ENCODE results near the gene TGFBR1.

The TGFBR1 gene

DNA sequence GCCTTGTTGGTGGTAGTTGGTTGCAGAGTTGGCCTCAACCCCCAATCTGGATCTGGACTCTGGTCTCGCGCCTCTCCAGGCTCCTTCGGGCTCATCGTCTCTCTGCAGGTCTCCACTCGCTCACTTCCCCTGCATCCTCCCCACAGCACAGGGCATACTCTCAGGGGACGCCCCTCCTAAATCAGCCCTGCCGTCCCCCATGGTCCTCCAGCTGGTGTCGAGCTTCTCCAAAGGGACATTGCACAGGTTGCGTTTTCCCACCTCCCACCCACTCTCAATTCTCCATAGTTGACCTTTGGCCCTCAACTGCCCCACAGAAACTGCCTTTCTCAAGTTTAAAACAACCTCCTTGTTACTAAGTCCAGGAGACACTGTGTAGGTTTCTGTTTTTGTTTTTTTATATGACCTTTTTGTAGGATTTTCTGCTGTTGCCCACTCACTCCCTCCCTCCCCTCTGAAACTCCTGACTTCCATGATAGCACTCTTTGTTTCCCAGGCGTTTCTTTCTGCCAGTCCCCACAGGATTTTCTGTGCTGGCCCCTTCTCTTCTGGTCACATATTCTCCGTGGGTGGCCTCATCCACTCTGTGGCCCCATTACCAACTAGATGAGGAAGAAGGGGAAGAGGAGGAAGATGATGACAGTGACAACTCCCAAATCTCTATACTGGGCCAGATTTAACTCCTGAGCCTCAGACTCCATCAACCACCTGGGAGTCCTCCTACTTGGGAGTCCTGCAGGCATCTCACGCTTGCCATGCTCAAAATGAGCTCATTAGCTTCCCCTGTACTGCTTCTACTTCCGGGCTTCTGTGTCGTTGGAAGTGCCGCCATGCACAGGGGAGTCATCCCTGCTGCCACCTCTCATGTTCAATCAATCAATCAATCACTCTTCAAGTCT is 66.6 kb downstream of the TGFBR1 start:
- DNase-seq (ENCODE audit: low spot score): no peak

DNA sequence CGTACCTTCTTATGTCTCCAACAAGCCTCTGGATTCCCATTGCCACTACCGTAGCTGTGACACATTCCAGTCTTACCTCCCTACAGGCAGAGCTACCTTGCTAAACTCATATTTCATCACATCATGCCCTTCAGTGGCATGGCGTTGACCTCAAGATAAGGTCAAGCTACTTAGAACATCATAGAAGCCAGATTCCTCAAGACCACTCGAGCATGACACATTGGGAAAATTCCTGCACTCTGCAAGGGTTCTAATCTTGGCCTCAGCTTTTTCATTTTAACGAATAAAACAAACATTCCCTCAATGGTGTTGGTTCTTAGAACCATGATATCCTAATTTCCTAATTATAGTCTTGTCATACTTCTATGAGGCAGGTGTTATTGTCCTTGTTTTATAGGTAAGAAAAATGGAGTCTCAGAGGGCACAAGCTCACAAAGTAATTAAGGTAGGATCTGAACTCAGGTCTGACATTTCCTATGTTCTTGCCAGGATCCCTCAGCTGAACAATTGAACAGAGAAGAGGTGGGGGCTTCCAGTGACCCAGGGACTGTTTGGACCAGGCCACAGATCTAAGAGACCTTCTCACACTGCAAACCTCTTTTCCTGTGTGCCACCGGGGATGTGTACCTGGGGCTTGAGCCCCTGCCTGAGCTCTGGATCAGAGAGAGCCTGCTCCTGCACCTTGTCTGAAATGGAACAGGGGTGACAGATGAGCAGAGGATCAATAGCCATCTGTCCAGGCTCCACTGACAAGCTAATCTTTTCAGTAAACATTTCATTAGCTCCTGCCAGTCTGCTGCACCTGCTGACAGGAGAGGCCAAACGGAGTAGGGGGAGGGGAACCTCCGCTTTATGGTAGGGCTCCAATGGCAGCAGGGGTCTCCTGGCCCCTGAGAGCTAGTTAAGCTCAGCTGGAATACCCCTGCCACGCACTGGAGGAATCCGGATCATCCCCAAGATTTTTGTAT is 67.5 kb downstream of the TGFBR1 start:
- no peak for DNase-seq (ENCODE audit: low spot score)

DNA sequence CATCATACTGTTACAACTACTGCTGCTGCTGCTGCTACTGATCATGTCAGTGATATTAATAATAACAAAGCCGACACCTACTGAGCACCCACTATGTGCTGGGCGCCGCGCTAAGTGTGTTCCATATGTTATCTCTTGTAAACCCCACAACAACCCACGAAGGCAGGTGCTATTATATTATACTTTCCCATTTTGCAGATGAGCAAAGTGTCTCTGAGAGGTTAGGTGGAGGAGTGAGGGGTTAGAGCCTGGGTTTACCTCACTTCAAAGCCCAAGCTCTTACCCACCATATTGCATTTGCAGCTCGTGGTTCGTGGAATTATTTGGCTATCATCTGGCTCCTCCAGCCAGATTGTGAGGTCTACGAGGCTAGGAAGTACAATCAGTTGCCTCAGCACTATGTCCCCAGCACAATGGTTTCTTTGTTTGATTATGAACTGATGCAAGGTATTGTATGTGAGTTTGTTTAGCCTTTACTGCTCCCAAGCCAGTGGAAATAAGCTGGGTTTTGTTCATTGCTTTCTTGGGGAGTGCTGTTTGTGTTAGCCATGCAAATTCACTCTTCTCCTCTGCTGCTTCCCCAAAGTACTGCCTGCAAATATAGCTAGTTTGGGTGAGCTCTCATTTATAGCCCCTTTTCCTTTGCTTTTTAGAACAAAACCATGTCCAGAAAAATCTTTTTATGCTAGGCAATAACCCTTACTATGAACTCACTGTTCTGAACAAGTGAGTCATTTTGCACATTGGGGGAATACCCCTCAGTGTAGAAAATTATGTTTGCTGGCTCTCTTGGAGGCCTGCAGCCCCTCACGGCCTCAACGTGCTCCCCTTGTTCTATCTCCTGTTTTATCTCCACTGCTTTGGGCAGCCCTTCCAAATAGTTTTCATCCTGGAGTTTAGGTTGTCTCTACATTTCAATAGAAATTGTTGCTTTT is 68.9 kb downstream of the TGFBR1 start:
- no peak for DNase-seq (ENCODE audit: low spot score)

DNA sequence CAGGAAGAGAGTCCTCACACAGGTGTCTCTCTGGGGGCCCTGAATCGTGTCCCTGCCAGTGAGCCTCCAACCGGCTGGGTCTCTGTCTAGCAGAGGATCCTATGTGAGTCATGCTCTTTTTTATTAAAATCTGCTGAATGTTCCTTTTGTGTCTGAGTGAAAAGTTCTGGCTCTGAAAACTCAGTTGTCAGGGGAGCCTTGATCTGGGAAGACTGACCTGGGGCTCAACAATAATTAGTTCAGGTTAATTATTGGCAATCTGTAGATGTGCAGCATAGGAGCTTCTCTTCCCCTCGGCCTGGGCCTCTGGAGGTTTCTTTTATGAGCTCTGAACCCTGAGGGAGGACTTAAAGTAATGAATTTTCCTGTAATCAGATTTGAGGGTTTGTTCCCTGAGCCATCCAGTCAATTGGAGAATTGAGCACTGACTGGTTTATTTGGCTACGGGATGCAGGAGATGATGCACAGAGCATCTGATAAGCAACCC is 71.7 kb downstream of the TGFBR1 start:
- no peak for DNase-seq (ENCODE audit: low spot score)

DNA sequence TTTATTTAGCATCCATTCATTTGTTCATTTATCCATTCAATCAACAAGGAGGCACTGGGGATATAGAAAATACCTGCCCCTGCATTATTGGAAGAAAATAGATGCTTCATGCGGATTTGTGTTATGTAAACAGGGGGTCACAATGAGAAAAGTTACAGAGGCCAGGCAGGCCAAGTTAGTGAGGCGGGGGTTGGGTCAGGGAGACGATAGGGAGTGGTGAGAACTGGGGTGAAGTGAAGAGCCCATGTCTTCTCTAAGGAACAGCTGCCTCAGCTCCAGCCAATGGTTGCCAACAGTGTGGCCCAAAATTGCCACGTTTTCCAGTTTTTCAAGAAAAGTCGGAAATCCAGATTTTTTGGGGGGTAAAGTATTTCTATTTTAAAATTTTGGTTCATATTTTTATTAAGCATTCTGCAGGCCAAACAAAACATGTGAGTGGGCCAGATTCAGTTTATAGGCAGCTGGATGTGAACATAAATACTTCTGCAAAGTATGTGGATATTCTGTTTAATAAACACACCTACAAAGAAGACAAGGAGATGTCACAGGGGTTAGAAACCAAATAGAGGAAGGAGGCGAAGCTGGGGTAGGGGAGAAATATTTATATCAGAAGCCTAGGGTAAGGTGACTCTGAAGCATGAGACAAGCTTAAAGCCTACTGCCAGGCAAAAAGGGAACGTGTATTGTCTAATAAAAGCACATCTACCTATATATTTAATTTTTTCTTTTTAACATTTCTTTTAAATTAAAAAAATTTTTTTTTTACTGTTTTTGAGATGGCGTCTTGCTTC is 72.9 kb downstream of the TGFBR1 start:
- DNase-seq (ENCODE audit: low spot score): no peak

DNA sequence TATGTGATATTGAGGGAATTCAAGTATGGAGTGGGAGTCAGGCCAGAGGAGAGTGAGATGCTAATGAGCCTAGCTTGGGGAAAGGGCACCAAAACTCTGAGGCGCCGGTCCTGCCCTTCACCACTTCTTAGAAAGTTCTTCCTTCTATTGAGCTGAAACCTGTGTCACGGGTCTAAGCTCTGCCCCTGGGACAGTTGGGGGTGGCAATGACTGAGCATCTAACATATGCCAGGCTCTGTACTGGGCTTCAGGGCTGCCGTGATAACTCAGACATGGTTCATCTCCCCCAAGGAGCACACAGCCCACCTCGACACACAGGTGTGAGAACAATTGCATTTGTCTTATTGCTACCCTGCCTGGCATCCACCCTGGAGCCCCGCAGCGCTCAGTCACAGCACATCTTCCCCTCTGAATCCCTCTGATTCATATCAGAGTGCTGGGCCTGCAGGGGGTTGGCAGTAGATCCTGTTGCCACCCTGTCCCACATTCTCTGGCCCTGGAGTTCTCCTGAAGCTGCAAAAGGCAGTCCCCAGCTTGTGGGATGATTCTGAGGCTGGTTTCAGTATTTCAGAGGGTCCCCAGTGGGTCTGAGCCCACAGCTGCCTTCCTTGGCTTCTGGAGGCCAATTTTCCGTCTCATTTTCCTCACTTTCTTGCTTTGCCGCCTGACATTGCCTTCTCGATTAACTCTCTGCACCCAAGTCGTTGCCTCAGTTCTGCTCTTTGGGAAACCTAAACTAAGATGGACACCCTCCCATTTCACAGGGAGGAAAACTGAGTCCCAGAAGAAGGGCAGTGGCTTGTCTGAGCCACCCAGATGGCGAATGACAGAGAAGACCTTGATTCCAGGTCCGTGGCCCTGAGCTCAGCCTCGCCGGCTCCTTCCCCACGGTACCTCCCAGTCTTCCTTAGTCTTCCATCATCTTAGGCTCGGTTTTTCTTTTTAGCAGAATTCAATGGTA is 74.3 kb downstream of the TGFBR1 start:
- DNase-seq (ENCODE audit: low spot score): no peak

DNA sequence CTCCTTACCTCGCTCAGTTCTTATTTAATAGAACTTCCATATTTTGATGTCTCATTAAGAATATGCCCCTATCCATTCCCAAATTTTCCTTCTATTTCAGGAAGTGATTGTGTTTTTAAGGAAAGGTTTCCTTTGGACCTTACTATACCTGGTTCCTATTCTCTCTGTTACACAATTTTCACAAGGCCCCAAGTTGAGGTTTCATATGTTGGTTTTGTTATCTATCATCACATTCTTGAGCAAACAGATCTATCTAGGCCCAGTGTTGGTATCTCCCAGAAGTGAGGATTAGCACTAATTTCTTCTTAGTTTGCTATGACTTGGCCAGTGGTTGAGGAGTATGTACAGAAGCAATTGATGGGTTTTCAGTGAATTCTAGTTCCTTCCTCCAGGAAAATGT is 75.3 kb downstream of the TGFBR1 start:
- no peak for DNase-seq (ENCODE audit: low spot score)

DNA sequence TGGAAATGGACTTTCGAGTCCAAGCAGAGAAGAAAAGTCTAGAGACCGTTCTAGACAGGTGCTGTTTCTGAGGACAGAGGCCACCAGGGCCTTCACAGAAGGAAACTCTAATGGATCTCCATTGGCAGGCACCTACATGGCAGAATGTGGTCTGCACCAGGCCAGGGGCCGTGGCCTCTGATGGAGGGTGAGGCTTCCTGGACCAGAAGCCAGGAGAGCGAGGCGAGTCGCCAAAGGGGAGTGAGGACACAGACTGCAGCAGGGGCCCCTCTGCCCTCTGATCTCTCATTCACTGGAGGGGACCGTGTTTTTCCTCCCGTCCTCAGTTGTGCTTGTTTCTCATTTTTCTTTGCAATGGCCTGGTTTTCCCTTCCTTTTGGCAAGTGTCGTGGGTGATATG is 75.7 kb downstream of the TGFBR1 start:
- no peak for DNase-seq (ENCODE audit: low spot score)

DNA sequence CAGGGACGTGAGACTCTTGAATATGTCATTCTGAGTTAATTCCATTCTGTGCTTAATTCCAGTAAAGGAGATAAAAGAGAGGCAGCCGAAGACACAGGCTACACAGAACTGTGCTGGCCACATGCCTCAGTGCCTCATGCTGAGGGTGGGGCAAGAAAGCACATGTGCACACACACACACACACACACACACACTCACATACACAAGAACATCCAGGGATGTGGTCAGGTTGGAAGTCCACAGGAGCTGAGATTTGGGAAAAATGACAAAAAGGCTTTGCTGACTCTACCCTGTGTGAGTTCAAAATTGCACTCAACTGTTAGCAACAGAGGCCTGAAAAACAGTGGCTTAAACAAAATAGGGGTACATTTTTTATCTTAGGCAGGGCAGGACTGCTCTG is 76.3 kb downstream of the TGFBR1 start:
- no peak for DNase-seq (ENCODE audit: low spot score)

DNA sequence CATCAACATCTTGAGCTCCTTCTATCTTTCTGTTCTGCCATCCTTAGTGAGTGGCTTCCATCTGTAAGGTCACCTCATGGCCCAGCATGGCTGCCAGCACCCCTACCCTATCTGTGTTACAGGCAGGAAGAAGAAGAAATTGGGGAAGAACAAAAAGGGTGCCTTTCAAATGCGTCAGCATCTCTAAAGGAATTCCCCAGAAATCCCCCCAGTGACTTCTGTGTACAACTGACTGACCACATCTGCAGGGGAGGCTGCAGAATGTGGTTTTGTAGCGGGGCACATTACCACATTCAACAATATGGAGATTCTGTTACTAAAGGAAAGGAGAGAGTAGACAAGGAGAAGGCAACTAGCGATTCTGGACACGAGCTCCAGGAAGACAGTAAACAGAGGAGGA is 76.7 kb downstream of the TGFBR1 start:
- no peak for DNase-seq (ENCODE audit: low spot score)

DNA sequence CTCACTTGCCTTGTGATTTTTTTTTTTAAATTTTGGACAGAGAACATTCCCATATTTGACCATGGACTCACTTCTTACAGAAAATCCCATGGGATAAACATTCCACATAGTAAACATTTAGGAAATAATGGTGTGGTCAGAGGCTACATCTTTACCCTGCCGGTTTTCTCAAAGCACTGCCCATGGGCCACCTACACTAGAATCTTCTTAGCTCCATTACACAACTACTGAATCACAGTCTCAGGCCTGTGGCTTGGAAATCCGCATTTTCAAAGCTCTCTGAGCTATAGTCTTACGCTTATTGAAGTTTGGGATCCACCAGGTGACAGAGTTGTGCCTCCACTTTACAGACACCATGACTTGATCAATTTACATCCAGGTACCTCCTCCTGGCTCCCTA is 77.4 kb downstream of the TGFBR1 start:
- DNase-seq (ENCODE audit: low spot score): no peak

DNA sequence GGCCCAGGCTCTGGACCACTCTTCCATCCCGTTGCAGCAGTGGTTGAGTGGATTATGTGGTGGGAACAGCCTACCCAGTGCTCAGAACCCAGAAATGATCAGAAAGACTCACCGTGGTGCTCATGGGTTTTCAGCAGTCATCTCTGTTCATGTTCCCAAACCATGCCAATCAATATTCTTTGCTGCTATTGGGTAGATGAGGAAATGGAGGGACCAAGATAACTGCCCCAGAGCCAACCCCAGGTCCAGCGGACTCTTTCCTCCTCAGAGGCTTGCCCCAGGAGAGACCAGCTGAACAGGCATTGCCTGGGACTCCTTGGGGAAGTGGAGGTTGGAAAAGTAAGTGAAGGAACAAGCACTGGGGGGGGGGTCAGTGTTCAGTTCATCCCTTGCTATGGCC is 78.7 kb downstream of the TGFBR1 start:
- DNase-seq (ENCODE audit: low spot score): no peak

DNA sequence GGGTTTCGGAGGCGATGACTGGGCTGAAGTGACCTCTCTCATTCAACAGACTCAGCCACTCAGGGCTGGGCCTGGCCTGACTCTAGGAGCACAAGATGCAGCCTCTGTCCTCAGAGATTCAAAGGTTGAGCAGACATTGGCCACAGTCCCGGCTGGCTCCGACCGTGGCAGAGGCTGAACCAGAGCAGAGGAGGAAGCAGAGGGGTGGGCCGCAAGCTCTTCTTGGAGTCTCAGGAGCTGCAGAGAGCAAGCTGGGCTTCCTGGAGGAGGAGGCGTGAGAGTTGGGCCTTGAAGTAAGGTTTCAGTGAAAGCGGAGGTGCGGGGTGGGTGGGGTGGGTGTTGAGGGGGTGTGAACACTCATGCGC is 79.2 kb downstream of the TGFBR1 start:
- DNase-seq (ENCODE audit: low spot score): no peak

DNA sequence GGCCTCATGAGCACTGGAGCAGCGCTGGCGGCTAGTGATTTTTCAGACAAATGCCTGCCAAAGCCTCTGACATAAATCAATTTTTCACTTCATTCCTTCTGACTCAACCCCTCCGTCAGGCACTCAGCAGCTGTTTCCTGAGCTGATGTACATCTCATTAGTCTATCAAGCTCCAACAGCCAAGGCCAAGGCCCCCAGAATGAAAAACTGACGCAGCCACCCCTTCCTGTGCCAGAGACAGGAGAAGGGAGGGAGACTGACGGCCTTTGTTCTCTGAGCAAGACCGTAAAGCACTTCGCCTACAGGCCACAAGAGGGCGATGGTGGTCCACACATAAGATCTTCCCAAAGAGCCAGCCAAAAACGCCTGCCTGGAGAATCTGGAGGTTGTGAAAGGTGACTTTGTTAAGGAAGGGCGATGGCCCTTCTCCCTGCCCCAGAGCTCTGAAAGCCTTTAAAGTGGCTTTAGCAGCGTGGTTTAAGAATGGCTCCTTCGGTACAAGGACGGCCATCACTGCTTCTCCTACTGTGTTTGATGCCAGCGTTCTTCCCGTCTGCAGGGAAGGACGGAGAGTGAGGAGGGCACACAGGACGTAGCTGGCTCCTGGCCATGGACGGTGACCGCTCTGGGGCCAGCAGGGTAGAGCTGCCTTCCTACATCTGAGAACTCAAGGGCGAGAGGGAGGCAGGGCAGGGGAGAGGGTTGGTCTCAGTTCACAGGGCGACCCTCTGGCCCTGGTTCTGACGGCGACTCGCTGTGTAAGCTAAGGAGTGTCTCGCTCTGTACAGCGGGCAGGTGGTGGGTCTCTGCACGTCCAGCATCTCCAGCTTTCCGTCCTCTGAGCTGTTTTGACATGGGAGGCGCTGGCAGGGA is 79.8 kb downstream of the TGFBR1 start:
- DNase-seq (ENCODE audit: low spot score): peak; percentile 97

DNA sequence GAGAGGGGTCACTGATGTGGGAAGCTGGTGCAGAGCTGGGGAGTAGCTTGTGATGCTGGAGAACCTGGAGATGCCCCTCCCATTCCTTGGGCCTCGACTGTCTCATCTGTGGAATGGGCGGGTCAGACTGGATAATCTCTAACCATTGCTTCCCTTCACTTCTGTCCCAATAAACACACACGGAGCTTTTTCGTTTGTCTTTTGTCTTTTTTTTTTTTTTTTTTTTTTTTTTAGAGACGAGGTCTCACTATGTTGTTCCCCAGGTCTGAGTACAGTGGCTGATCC is 80.4 kb downstream of the TGFBR1 start:
- DNase-seq (ENCODE audit: low spot score): no peak

DNA sequence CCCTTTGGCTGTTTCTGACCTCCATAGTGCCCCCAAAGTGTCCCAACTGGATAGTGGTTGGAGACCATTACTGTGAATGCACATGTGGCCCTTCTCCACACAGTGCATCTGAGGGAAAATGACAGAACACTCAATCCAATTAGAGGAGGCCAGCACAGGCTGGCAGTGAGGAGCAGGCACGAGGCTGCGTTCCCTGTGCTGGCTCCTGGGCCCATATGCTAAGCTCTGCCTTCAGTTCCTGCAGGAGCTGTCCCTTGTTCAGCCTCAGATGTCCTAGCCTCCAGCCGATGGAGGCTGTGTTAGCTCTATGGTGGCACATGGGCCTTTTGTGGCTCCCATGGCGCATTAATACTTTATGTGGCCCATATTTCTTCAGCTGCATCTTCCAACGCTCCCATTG is 81.0 kb downstream of the TGFBR1 start:
- DNase-seq (ENCODE audit: low spot score): no peak

DNA sequence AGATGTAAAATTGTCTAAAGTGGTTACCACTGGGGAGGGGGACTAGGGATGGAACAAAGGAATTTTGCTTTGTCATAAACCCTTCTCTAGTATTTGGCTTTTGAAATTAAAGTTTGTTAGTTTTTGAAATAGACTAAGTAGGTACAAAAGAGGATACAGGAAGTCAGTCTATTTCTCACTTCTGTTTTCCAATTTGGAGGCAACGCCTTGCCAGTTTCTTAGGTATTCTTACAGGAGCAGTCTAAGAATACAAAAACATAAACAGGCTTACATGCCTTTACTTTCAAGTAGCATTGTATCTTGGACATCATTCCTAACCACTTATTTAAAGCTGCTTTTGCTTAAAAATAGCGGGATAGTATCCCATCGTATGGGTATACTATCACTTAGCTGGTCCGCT is 82.4 kb downstream of the TGFBR1 start:
- DNase-seq (ENCODE audit: low spot score): no peak

DNA sequence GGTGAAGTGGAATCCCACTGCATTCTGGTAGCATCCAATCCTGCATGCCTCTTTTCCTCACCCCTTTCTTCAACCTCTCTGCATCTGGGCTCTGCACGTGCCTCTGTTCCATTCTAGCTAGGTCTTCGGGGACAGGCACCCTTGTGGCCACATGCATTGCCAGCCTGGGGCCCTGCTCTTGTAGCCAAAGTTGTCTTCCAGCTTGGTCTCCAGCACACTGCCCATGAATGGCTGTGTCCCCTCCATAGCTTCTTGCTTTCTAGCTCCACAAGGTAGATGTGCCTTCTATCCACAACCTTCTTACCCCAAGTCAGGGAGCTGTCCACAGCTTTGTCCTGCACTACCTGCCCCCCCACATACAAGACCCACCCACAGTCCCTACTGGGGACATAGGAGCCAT is 84.3 kb downstream of the TGFBR1 start:
- DNase-seq (ENCODE audit: low spot score): no peak
